Panc1 (cell line): ENCODE data around the gene APOBEC3B.
"Not testable (repeated sequence)": the region's sequence is repeated elsewhere in the genome, so short reads cannot be mapped to it uniquely, and the experiment has no call there.

ENCODE experiments used
- POLR2AphosphoS5 ChIP-seq: IDR thresholded peaks from 2 replicates; pipeline ENCODE4 v1.6.1; 2012; ENCODE audit warnings: mild to moderate bottlenecking, low read depth, low read length, moderate library complexity
- REST ChIP-seq, 2 experiments: IDR thresholded peaks; 2 replicates each; pipeline ENCODE4 v1.6.1; 2011 to 2012; ENCODE audit warnings: low read depth in 2 of 2, control low read depth in 1 of 2, low read length in 1 of 2, mild to moderate bottlenecking in 1 of 2, moderate library complexity in 1 of 2; ENCODE audit not compliant: insufficient read depth in 1 of 2
- SIN3A ChIP-seq: IDR thresholded peaks from 2 replicates; pipeline ENCODE4 v1.6.1; 2012; ENCODE audit warnings: low read depth, mild to moderate bottlenecking, low read length, moderate library complexity, borderline replicate concordance; ENCODE audit not compliant: insufficient read depth
- TCF7L2 ChIP-seq: IDR thresholded peaks from 2 replicates; pipeline ENCODE4 v1.6.1; 2011; ENCODE audit warnings: mild to moderate bottlenecking, low read depth, low read length, inconsistent platforms
- TF ChIP-seq, protein P1 (sequence below): fragments of 450-650 bp; IDR thresholded peaks from 2 replicates; pipeline ENCODE4 v1.5.1; 2017; ENCODE audit warnings: mild to moderate bottlenecking

DNA sequence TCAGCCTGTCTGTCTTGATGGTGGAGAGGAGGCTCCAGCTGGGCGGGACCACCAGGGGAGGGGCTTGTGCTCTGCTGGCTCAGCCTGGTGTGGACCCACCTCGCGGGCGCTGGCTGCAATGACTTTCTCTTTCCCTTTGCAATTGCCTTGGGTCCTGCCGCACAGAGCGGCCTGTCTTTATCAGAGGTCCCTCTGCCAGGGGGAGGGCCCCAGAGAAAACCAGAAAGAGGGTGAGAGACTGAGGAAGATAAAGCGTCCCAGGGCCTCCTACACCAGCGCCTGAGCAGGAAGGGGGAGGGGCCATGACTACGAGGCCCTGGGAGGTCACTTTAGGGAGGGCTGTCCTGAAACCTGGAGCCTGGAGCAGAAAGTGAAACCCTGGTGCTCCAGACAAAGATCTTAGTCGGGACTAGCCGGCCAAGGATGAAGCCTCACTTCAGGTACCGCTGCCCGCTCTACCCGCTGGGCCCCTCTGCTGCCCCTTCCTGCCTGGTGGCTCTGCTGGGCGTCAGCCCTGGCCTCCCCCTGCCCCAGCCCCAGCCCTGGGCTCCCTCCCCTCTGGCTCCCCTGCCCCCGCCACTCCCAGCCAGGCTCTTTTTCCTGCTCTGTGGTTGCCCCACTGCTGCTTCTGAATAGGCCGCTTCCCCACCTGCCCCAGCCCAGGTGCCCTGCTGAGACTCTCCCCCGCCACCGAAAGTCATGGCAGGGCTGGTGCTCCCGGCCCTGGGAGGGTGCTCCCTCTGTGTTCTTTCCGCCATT lies 58.6 kb downstream of the APOBEC3B start, which contains the start of gene APOBEC3F:
- not testable (repeated sequence) for TF ChIP-seq POLR2AphosphoS5; SIN3A; REST (IDR thresholded peaks at IDR 0.05; ENCODE audit: insufficient read depth in 1 of 2, low read depth in 2 of 2, low read length in 1 of 2); TCF7L2
- TF ChIP-seq, protein P1, sequence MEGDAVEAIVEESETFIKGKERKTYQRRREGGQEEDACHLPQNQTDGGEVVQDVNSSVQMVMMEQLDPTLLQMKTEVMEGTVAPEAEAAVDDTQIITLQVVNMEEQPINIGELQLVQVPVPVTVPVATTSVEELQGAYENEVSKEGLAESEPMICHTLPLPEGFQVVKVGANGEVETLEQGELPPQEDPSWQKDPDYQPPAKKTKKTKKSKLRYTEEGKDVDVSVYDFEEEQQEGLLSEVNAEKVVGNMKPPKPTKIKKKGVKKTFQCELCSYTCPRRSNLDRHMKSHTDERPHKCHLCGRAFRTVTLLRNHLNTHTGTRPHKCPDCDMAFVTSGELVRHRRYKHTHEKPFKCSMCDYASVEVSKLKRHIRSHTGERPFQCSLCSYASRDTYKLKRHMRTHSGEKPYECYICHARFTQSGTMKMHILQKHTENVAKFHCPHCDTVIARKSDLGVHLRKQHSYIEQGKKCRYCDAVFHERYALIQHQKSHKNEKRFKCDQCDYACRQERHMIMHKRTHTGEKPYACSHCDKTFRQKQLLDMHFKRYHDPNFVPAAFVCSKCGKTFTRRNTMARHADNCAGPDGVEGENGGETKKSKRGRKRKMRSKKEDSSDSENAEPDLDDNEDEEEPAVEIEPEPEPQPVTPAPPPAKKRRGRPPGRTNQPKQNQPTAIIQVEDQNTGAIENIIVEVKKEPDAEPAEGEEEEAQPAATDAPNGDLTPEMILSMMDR, result not testable (repeated sequence)
